HEK293T (cell line): Measurements from ENCODE around the gene CACNA1C.

ENCODE experiments used
- CTCF ChIA-PET: fragments of 350-600 bp; formaldehyde crosslinking; extraction: SDS; loops from one replicate; lab custom pipeline; 2021; ENCODE audit warnings: antibody characterized with exemption, inconsistent platforms; lab: Yijun Ruan, JAX
- POLR2A ChIA-PET: fragments of 350-600 bp; formaldehyde crosslinking; extraction: SDS; loops from one replicate; lab custom pipeline; 2020; ENCODE audit warnings: antibody characterized with exemption, inconsistent platforms; lab: Yijun Ruan, JAX
- DNase-seq: peaks from one replicate; pipeline ENCODE4 v3.0.0; 2012; ENCODE audit warnings: mixed read lengths; ENCODE audit errors: extremely low spot score
- ARNT ChIP-seq: fragments of 450-650 bp; IDR thresholded peaks from 2 replicates; pipeline ENCODE4 v1.6.1; 2017; ENCODE audit warnings: mild to moderate bottlenecking
- BHLHE40 ChIP-seq: fragments of 450-650 bp; IDR thresholded peaks from 2 replicates; pipeline ENCODE4 v1.6.1; 2016; ENCODE audit warnings: mild to moderate bottlenecking, moderate library complexity, borderline replicate concordance
- CTBP1 ChIP-seq: fragments of 450-650 bp; IDR thresholded peaks from 2 replicates; pipeline ENCODE4 v1.6.1; 2016; ENCODE audit warnings: borderline replicate concordance
- ELF4 ChIP-seq: fragments of 450-650 bp; IDR thresholded peaks from 2 replicates; pipeline ENCODE4 v1.6.1; 2017; ENCODE audit warnings: antibody characterized with exemption
- FOXA1 ChIP-seq: fragments of 450-650 bp; IDR thresholded peaks from 2 replicates; pipeline ENCODE4 v1.6.1; 2016; ENCODE audit warnings: mild to moderate bottlenecking
- FOXK2 ChIP-seq: fragments of 450-650 bp; IDR thresholded peaks from 2 replicates; pipeline ENCODE4 v1.6.1; 2016; ENCODE audit warnings: mild to moderate bottlenecking
- FOXM1 ChIP-seq: fragments of 450-650 bp; IDR thresholded peaks from 2 replicates; pipeline ENCODE4 v1.6.1; 2017; ENCODE audit warnings: mild to moderate bottlenecking, borderline replicate concordance
- HDGF ChIP-seq: fragments of 450-650 bp; IDR thresholded peaks from 2 replicates; pipeline ENCODE4 v1.6.1; 2017; ENCODE audit warnings: antibody characterized with exemption, borderline replicate concordance
- L3MBTL2 ChIP-seq: fragments of 450-650 bp; conservative IDR thresholded peaks from 2 replicates; pipeline ENCODE4 v1.6.1; 2016; ENCODE audit warnings: mild to moderate bottlenecking
- LEF1 ChIP-seq: fragments of 450-650 bp; IDR thresholded peaks from 2 replicates; pipeline ENCODE4 v1.6.1; 2017; ENCODE audit warnings: mild to moderate bottlenecking, borderline replicate concordance
- NFRKB ChIP-seq: fragments of 450-650 bp; IDR thresholded peaks from 2 replicates; pipeline ENCODE4 v1.6.1; 2016; ENCODE audit warnings: mild to moderate bottlenecking, moderate library complexity
- SP1 ChIP-seq: fragments of 450-650 bp; IDR thresholded peaks from 2 replicates; pipeline ENCODE4 v1.6.1; 2017
- SUZ12 ChIP-seq: fragments of 450-650 bp; IDR thresholded peaks from 2 replicates; pipeline ENCODE4 v1.6.1; 2016; ENCODE audit warnings: mild to moderate bottlenecking
- TARDBP ChIP-seq: fragments of 450-650 bp; IDR thresholded peaks from 2 replicates; pipeline ENCODE4 v1.6.1; 2016
- ZNF384 ChIP-seq: fragments of 450-650 bp; IDR thresholded peaks from 2 replicates; pipeline ENCODE4 v1.6.1; 2016
- TF ChIP-seq, protein P1 (sequence below): fragments of 450-650 bp; IDR thresholded peaks from 2 replicates; pipeline ENCODE4 v1.6.1; 2016

The CACNA1C gene

DNA sequence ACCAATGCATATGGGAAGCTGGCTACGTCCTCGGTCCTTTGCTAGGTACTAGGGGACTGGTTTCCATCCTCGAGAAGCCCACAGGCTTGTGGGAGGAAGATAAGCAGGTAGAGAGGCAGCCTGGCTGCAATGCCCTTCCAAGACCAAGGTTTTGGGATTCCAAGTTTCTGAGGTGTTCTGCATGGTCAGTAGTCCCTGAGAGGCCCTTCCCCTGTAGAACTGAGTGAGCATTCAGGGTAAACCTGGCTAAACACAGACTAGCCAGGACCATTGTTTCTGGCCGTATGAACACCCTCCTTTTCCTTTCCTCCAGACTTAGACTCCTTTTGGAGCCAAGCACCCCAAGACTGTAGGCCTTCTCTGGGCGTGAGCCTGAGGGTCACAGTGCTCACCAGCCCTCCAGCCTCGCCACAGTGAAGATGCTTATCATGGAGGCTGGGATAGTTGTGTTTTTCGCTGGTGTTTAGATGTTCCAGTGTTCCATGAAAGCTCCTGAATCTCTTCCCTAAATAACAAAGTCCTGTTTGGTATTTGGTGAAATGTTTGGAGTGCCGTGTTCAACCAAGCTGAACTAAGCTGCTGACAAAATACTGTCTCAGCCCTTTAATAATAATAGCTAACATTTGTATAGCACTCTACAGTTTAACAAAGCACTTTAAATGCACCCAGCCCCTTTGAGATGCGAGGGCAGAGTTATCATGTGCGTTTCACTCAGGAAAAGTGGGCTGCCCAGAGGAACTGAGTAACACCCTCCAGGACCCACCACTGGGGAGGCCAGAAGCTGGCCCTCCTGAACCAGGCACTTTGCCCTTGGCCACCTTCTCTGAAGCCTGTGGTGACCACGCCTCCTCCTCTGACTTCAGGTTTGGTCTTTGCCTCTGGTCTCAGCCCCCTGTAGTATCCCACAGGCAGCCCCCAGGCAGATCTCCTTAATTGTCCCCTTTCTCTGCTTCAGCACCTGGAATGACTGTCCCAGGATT lies 284.5 kb downstream of the CACNA1C start:
- POLR2A ChIA-PET = interaction anchor here (1.8 kb wide), 1 partner anchor 11 kb away, joined by 5 read pairs; no protein-coding TSS in a partner anchor
- CTCF ChIA-PET = no interaction called here
- no peak for TF ChIP-seq SP1
- no peak for TF ChIP-seq CTBP1
- TF ChIP-seq BHLHE40 = no peak
- TF ChIP-seq FOXK2 = no peak
- no peak for TF ChIP-seq HDGF
- TF ChIP-seq LEF1 = no peak
- no peak for TF ChIP-seq NFRKB
- TF ChIP-seq, protein P1, sequence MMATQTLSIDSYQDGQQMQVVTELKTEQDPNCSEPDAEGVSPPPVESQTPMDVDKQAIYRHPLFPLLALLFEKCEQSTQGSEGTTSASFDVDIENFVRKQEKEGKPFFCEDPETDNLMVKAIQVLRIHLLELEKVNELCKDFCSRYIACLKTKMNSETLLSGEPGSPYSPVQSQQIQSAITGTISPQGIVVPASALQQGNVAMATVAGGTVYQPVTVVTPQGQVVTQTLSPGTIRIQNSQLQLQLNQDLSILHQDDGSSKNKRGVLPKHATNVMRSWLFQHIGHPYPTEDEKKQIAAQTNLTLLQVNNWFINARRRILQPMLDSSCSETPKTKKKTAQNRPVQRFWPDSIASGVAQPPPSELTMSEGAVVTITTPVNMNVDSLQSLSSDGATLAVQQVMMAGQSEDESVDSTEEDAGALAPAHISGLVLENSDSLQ = no peak
- no peak for TF ChIP-seq TARDBP
- no peak for TF ChIP-seq L3MBTL2
- TF ChIP-seq ELF4 = no peak
- no peak for TF ChIP-seq SUZ12
- TF ChIP-seq ZNF384 = no peak
- no peak for TF ChIP-seq FOXA1
- TF ChIP-seq ARNT = no peak
- TF ChIP-seq FOXM1 = no peak
- DNase-seq = no peak

DNA sequence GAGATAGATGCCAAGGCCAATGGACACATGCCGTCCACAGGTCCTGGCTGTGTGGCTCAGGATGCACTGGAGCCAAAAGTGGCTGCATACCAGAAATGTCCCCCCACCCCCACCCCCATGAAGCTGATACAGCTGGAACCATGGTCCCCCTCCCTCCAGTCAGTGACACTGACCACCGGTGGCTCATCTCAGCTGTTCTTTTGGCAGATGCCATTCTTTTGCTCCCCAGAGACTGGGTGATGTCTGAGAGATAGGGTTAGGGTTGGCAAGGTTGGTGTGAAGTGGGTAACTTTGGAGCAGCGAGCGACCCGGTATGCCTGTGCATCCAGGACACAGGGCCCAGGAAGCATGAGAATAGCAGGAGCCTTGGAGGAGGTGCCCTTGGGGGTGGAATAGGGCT lies 285.6 kb downstream of the CACNA1C start:
- DNase-seq = no peak
- ChIA-PET POLR2A (no interaction called here), CTCF (no interaction called here)
- TF ChIP-seq BHLHE40 (no peak), TARDBP (no peak), ELF4 (no peak)

DNA sequence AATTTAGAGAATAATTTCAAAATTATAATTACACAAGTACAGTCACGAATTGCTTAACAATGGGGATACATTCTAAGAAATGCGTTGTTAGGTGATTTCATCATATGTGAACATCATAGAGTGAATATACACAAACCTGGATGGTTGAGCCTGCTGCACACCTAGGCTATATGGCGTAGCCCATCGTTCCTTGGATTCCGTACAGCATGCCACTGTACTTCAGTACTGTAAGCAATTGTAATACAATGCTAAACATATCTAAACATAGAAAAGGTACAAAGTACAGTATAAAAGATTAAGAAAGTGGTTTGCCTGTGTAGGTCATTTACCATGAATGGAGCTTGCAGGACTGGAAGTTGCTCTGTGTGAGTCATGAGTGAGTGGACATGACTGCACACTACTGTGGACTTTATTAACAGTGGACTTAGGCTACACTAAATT lies 286.2 kb downstream of the CACNA1C start:
- ChIA-PET CTCF (interaction anchor here (0.6 to 0.9 kb wide), 2 partner anchors 38 to 244 kb away, joined by 3 to 4 read pairs; no protein-coding TSS in a partner anchor), POLR2A (no interaction called here)
- no peak for DNase-seq
- TF ChIP-seq HDGF (no peak), FOXM1 (no peak), ARNT (no peak), BHLHE40 (no peak), LEF1 (no peak), NFRKB (no peak), CTBP1 (no peak), SP1 (no peak), ZNF384 (no peak), TARDBP (no peak), FOXK2 (no peak), SUZ12 (no peak)

DNA sequence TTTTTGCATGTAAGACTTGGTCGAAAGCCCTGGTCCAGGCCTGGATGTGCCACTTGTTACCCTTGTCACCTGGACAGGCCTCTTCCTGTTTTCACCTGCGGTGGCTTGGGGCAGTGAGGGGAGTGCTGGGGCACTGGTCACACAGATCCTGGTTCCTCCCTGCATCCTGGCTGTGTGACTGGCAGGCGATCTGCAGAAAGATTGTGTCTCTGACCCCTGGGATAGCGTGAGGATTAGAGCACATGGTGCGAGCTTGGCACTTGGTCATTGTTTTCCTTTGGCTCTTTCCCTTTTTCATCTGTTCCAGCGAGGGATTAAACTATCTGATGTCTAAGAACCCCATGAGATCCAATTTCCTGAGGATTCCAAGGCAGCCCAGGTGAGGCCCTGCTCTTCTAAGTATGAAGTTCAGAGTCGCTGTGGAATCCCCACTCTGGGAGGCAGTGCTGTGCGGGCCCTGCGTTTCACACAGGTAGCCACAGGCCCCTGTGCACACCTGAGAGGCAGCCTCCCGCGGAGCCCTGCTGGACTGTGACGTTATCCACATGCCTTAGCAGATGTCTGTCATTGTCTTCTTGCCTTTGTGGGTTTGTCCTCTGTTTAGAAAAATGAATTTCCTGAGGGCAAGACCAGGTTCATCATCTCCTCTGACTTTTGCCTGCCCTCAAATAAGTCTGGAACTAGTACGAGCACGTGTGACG lies 288.4 kb downstream of the CACNA1C start:
- POLR2A ChIA-PET = no interaction called here
- CTCF ChIA-PET = interaction anchor here (1.0 kb wide), 1 partner anchor 51 kb away, joined by 3 read pairs; no protein-coding TSS in a partner anchor
- TF ChIP-seq TARDBP (no peak), BHLHE40 (no peak), SUZ12 (no peak), HDGF (no peak), ELF4 (no peak), CTBP1 (no peak), ARNT (no peak), NFRKB (no peak), LEF1 (no peak), FOXK2 (no peak), L3MBTL2 (no peak), FOXA1 (no peak), ZNF384 (no peak), FOXM1 (no peak)
- TF ChIP-seq, protein P1 = no peak
- no peak for DNase-seq

DNA sequence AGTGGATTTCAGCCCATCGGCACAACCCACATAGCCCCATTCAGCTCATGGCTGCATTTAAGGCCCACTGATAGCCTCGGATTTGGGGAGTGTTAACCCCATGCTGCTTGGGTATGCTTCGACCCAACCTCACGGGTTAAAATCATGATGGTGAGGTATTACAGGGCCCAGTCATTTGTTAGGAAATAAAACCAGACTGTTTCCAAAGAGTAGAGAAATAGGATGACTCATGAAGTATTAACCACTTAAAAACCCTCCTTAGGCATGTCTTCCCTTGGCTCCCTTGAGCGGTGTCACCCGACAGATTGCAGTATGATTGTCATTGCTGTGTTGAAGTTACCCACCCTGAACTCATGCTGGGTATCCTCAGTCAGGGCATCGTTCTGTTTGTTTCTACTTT lies 289.1 kb downstream of the CACNA1C start:
- POLR2A ChIA-PET = no interaction called here
- no peak for DNase-seq
- CTCF ChIA-PET = no interaction called here
- TF ChIP-seq ELF4 (no peak), FOXM1 (no peak), SP1 (no peak), BHLHE40 (no peak)
- TF ChIP-seq, protein P1 = no peak

DNA sequence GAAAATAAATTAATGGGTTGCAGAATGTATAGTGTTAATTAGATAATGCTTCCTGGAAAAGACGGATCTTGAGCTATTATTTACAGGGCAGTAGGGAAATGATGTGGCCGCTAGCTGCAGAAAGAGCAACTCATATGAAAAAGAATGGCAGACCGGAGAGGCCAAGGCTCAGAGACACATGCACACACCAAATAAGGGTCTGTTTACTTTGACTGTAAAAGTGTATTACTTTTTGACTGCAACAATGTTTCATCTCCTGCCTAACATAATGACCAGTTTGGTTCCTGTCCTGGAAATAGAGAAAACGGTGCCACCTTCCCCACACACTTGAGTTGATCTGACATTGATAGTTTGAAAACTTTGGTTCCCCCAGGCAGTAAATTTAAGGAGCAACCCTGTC lies 290.9 kb downstream of the CACNA1C start:
- TF ChIP-seq FOXK2 (no peak), BHLHE40 (no peak), L3MBTL2 (no peak), FOXM1 (no peak), ARNT (no peak), SP1 (no peak), LEF1 (no peak), FOXA1 (no peak), ELF4 (no peak), TARDBP (no peak), HDGF (no peak), ZNF384 (no peak), SUZ12 (no peak), CTBP1 (no peak), NFRKB (no peak)
- TF ChIP-seq, protein P1 = no peak
- POLR2A ChIA-PET = no interaction called here
- CTCF ChIA-PET = no interaction called here
- DNase-seq = no peak
